ENCODE results near the gene ZNF426.
A peak's percentile ranks its signal among the peaks of the same experiment; 100 is the strongest.
"Not testable (repeated sequence)": the region's sequence is repeated elsewhere in the genome, so short reads cannot be mapped to it uniquely, and the experiment has no call there.

Gene ZNF426

DNA sequence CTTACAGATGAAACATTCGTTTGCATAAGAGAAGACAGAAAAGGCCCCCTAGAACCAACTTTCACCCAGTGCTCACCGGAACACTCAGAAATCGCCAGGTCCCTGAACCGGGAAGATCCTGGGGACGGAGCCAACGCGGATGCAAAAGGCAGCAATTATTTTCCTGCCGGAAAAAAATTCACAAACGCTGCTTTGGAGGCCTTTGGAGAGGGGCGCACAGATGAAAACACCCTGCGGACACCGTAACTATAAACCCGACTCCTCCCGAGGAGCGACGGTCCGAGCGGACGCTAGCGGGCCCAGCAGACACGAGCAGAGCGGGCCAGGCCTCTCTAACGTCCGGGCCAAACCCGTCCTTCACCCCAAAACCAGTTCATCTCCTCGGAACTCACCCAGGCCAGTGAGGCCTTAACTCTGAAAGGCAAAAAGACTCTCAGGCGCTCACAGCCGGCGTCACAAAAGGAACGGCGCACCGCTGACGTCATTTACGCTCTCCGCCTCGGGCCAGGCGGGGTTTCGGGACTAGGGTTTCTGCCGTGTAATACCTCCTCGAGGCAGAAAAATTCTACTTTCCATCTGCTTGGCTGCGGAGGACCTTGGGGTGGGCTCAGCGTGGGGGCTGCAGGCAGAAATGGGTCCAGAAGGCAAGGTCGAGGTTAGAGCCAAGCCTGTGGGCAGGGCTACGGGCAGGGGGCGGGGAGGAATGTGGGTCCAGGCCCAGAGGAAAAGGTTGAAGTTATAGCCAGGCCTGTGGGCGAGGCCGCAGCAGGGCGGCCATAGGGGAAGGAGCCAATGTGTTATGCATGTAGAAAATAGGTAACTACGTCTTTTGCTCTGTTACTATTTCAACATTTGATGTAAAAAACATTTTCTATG lies at the start of gene ZNF426:
Gene ZNF426 (minus strand): TSS at position 463 of the 876 bp plus-strand sequence. CDS start 2,413 bp downstream, outside the sequence.
- no peak for DNase-seq

DNA sequence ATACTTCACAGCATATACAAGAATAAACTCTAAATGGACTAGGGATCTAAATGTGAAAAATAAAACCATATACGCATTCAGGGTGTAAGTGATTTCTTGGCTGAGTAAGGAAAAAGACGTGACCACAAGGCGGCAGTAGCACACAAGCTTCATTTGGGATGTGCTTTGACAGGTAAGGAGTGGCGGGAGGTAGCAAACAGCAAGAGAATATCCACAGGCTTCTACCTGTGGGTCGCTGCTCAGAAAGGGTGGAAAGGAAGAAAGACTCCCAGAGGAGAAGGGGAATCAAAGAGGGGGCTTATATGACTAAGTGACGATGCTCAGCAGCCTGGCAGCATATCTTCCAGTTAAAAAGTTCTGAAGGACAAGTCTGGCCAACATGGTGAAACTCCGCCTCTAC lies 48.3 kb upstream of the ZNF426 start:
- peak; percentile 29 for DNase-seq

DNA sequence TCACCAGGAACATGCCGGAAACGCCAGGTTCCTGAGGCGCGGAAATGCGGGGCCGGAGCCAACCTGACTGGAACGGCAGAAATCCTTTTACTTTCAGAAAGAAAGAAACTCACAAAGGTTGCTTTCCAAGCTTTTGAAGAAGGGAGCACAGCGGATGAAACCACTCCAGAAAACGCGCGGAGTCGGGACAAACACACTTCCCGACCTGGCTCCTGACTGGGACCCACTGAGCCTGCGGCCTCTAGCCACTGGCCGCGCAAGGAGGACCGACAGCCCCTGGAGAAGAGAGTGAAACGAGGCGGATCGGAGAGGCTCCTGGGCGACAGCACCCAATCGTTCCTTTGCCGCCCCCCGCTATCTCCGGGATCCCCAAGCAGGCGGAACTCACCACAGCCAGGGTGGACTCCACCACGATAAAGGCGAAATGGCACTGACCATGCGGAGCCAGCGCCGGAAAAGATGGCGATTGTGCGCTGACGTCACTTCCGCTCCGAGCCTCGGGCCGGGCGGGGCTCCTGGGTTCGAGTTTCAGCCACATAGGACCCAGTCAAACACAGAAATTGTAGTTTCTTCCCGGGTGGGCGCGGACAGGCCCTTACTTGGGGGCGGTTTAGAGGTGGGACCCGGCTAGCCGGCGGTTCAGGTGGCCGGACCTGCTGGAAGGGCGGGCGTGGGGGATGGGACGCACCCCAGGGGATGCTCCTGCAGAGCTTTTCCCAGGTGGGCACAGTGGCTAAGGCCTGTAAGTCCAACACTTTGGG lies 45.8 kb upstream of the ZNF426 start, which contains the start of gene ZNF121:
Gene ZNF121 (minus strand): TSS at position 432 of the 761 bp plus-strand sequence. CDS start 16,407 bp downstream, outside the sequence.
- peak; percentile 23 for DNase-seq

DNA sequence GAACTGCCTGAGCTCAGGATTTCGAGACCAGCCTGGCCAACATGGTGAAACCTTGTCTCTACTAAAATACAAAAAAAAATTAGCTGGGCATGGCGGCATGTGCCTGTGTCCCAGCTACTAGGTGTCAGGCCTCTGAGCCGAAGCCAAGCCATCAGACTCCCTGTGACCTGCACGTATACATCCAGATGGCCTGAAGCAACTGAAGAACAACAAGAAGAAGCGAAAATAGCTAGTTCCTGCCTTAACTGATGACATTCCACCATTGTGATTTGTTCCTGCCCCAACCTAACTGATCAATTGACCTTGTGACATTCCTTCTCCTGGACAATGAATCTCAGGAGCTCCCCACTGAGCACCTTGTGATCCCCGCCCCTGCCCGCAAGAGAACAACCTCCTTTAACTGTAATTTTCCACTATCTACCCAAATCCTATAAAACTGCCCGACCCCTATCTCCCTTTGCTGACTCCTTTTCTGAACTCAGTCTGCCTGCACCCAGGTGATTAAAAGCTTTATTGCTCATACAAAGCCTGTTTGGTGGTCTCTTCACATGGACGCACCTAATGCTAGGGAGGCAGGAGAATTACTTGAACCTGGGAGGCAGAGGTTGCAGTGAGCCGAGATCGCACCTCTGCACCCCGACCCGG lies 43.8 kb upstream of the ZNF426 start:
- not testable (repeated sequence) for DNase-seq

DNA sequence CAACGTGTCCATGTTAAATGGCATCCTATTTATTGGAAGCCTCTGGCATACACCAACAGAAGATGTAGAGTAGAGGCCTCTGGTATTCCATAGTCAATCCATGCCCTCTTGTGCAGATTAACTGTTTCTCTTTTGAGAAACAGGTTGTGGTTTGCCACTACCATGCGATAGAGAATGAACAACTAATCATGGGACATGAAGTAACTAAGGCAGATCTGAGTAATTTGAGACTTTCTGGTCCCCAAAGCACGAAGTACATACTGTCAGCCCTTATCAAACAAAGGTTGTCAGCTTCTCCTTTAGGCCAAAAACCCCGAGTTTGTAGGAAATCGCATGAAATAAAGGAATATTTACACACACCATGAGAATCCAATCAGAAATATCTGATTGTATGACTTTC lies 42.3 kb upstream of the ZNF426 start:
- DNase-seq = no peak

DNA sequence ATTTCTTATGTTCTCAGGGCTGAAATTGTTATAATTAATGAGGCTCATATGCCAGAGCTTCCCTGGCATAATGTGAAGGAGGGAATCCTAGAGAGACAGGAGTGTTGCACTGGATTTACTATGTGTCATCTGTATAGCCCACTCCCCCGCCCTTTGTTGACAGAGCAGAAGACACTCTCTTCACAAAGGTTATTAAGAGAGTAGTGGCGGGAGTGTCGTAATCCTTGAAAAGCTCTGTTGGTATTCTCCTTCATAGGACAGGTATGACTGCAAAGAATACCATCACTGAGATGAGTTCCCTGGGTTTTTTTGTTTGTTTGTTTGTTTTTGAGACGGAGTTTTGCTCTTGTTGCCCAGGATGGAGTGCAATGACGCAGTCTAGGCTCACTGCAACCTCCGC lies 31.8 kb upstream of the ZNF426 start:
- DNase-seq = no peak

DNA sequence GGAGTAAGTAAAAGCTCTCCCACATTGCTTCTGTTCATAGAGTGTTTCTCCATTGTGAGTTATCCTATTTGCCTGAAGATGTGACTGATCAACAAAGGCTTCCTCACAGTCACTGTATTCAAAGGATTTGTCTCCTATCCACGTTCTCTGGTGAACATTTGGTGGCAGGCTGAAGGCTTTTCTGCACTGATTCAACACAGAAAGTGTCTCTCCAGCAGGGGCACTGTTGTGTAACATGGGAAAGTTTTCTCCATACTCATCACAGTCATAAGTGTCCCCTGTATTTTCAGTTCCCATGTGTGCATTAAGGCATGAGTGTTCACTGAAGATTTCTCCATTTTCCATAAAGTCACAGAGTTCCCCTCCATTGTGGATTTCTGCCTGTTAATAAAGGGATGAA lies 28.3 kb upstream of the ZNF426 start:
- DNase-seq = no peak

DNA sequence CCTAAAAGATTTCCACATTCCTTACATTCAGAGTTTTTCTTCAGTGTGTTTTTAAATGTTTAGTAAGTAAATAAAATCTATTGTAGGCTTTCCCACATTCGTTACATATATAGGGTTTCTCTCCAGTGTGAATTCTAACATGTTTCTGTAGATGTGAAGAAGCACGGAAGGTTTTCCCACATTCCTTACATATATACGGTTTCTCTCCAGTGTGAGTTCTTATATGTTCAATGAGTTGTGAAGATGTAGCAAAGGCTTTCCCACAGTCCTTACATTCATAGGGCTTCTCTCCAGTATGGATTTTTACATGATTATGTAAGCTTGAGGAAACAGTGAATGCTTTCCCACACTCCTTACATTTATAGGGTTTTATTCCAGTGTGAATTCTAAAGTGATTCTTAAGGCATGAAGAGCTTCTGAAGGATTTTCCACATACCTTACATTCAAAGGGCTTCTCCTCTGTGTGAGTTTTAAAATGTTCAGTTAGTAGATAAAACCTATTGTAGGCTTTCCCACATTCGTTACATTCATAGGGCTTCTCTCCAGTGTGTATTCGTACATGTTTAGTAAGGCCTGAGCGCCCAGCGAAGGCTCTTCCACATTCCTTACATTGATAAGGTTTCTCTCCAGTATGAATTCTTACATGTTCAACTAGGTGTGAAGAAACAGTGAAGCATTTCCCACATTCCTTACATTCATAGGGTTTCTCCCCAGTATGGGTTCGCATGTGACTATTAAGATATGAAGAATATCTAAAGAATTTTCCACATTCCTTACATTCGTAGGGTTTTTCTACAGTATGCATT lies 27.7 kb upstream of the ZNF426 start:
- DNase-seq = no peak

DNA sequence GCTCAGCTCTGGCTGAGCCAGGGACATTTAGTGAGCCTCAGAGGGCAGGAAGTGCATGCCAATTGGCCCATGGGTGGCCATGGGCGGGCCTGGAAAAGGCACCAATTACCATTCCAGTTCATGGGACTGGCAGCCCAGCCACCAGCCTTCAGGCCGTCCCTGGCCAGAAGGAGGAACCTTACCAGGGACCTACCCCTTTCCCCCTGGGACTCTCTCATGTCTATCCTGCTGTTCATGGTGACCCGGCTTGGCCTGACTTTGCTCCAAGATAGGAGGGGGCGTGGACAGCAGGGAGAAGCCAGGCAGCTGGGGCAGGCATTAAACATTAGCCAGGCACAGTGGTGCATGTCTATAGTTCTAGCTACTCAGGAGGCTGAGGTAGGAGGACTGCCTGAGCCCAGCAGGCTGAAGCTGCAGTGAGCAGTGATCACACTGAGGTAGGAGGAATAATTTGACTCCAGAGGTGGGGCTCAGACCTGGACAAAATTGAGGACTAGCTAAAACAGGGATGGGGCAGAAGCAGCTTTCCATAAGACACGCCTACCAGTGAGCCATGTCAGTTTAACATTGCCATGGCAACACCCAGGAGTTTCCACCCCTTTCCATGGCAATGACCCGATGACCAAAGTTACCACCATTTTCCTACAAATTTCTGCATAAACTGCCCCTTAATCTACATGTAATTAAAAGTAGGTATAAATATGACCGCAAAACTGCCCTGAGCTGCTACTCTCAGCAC lies 14.3 kb upstream of the ZNF426 start:
- DNase-seq = no peak

DNA sequence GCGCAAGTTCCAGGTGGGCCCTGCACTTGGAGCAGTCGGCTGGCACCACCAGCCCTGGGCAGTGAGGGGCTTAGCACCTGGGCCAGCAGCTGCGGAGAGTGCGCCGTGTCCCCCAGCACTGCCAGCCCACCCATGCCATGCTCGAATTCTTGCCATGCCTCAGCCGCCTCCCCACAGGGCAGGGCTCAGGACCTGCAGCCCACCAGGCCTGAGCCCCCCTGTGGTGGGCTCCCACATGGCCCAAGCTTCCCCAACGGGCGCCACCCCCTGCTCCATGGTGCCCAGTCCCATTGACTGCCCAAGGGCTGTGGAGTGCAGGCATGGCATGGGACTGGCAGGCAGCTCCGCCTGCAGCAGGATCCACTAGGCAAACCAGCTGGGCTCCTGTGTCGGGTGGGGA lies 9.4 kb upstream of the ZNF426 start:
- DNase-seq = no peak

DNA sequence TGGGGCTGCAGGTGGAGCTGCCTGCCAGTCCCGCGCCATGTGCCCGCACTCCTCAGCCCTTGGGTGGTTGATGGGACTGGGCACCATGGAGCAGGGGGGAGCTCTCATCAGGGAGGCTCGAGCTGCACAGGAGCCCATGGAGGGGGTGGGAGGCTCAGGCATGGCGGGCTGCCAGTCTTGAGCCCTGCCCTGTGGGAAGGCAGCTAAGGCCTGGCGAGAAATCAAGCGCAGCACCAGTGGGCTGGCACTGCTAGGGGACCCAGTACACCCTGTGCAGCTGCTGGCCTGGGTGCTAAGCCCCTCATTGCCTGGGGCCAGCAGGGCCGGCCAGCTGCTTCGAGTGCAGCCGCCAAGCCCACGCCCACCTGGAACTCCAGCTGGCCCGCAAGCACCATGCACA lies 2.8 kb upstream of the ZNF426 start:
- DNase-seq = not testable (repeated sequence)

DNA sequence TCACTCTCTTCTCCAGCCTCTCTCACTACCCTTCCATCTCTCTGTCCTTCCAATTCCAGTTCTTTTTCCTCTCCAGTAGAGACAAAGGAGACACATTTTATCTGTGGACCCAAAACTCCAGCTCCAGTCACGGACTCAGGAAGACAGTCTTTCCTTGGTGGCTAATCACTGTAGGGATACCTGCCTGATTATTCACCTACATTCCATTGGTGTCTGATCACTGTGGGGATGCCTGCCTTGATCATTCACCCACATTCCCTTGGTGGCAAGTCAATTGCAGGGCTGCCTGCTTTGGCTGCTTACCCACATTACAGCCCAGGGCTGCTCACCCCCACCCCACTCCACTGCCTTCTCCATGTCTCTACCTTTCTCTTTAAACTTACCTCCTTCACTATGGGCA lies 1.5 kb upstream of the ZNF426 start:
- not testable (repeated sequence) for DNase-seq

DNA sequence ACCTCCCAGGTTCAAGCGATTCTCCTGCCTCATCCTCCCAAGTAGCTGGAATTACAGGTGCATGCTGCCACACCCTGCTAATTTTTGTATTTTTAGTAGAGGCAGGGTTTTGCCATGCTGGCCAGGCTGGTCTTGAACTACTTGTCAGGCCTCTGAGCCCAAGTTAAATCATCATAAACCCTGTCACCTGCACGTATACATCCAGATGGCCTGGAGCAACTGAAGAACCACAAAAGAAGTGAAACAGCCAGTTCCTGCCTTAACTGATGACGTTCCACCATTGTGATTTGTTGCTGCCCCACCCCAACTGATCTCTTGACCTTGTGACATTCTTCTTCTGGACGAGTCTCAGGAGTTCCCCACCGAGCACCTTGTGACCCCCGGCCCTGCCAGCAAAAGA lies 756 bp upstream of the ZNF426 start:
- not testable (repeated sequence) for DNase-seq

DNA sequence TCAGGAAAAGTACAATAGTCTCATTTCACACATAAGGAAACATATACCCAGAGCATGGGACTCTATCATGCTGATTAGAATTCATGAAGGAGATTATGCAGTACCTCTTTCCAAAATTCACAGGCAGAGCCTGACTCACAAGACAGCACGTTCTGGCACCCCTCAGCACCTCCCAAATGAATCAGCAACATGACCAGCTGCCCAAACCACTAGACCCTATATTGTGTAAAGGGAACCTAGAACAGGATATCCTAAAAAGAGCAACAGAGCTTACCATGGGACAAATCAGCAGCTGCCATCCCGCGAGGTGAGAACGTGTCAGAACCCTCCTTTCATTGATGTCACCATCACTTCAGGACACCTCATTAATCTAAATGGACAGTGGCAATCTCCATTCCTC lies 2.5 kb downstream of the ZNF426 start:
- DNase-seq = no peak

DNA sequence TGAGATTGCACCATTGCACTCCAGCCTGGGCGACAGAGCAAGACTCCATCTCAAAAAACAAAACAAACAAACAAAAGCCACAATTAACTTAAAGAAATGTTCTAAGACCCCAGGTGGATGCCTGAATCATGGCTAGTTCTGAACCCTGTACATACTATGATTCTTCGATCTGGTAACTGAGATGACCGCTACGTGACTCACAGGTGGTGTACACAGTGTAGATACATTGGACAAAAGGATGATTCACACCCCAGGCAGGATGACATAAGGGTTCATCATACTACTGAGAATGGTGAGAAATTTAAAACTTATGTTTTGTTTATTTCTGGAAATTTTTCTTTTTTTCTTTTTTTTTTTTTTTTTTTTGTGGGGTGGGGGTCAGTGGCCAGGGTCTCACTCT lies 6.5 kb downstream of the ZNF426 start:
- DNase-seq = no peak

DNA sequence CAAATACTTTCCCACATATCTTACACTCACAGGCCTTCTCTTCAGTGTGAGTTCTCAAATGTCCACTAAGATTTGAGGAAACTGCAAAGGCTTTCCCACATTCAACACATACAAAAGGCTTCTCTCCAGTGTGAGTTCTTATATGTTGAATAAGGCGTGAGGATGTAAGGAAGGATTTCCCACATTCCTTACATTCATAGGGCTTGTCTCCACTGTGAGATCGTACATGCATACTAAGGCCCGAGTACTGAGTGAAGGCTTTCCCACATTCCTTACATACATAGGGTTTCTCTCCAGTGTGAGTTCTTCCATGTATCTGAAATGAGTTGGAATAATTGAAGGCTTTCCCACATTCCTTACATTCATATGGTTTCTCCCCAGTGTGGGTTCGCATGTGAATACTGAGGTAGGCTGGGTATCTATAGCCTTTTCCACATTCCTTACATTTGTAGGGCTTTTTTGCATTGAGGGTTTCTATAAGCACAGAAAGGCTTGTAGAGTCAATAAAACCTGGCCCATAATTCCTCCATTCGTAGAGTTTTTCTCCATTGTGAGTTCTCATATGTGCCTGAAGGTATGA lies 9.6 kb downstream of the ZNF426 start:
- no peak for DNase-seq

DNA sequence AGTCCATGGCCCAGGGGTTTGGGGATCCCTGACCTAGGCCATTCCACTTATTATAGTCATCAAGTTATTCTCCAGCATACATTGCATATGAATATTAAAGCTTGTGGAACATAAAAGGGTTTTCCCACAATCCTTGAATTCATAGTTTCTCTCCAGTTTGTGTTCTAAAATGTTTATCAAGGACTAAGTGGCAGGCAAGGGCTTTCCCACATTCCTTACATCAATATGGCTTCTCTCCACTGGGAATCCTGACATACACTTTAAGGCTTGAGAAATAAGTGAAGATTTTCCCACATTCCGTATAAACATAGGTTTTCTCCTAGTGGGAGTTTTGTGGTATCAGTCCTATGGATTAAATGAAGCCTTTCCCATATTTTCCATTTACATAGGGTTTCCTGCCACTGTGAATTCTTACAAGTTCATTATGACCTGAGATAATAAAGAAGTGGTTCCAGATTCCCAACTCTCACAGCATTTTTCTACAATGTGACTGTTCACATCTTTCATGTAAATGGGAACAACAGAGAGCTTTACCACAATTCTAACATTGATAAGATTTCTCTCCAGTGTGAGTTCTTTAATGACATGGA lies 14.5 kb downstream of the ZNF426 start:
- no peak for DNase-seq

DNA sequence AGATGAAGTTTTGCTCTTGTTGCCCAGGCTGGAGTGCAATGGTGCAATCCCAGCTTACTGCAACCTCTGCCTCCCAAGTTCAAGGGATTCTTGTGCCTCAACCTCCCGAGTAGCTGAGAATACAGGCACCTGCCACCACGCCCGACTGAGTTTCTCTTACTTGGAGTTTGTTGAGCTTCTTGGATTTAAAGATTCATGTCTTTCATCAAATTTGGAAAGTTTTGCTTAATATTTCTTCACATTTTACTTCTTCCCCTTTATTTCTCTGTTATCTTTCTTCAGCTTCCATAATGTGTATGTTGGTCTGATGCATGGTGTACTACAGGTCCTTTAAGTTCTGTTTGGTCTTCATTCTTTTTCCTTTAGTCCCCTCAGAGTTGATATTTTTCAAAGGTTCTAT lies 31.2 kb downstream of the ZNF426 start:
- no peak for DNase-seq

DNA sequence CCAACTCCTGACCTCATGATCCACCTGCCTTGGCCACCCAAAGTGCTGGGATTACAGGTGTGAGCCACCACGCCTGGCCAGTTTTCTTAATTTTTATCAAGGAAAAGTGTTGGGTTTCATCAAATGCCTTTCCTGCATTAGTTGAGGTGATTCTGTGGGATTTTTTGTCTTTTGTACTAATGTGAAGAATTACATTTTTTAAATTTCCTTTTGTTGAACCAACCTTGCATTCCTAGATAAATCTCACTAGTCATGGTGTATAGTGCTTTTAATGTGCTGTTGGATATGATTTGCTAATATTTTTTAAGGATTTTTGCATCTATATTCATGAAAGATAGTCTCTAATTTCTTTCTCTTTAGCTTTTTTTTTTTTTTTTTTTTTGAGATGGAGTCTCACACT lies 37.6 kb downstream of the ZNF426 start:
- no peak for DNase-seq

DNA sequence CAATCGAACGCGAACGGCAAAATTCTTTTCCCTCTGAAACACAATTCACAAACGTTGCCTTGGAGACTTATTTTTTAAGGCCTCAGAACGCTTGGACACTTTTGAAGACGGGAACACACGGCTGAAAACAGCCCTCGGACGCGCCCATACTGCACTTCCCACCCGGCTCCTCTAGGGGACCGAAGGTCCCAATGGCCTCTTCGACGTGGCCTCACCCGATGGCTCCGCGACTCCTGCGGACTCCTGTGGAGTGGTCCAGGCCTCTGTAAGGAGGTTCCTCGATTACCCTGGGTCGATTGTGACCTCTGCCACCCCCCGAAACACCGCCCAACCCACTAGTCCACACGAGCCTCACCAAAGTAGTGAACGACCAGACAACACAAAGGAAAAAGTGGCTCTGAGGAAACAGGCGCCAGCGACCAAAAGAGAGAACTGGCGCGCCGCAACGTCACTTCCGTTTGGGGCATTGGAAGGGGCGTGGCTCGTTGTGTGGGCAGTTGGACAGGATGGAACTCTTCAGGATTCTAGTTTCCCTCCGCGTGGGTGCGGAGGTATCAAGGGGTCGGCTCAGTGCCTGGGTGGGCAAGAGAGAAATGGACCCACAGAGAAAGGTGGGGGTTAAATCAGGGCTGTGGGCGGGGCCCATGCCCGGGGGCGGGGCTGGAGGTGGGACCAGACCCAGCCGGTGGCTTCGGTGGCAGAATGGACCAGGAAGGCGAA lies 40.1 kb downstream of the ZNF426 start, which contains the start of gene ZNF560:
Gene ZNF560 (minus strand): TSS at position 434 of the 720 bp plus-strand sequence. CDS start 23,303 bp downstream, outside the sequence.
- no peak for DNase-seq
